GM12878 (cell line): Measurements from ENCODE around the gene SHISA7. TPM values are rescaled to one million over a fixed set of nuclear protein-coding genes. Genes with fewer than 3 reads are reported as not detected.

Experiments used
- ATAC-seq: fragments of 200-7000 bp; cut with Tn5 transposase; 3 replicates; pipeline ENCODE4 v1.9.1; 2020; ENCODE audit warnings: mild to moderate bottlenecking, moderate library complexity
- BruUV-seq: library from RNA; stranded (reverse); fragments of 400-500 nt; replicated peaks from 2 replicates; lab custom pipeline; 2021; lab: Mats Ljungman, UMichigan
- CTCF ChIA-PET: fragments of 300-600 bp; sonication (Branson Sonifier 250); formaldehyde crosslinking; extraction: SDS; loops from one replicate; lab custom pipeline; 2021; ENCODE audit warnings: inconsistent platforms; lab: Yijun Ruan, JAX
- POLR2A ChIA-PET: fragments of 350-600 bp; formaldehyde crosslinking; extraction: SDS; loops from one replicate; lab custom pipeline; 2021; ENCODE audit warnings: inconsistent platforms; lab: Charles Lee
- RAD21 ChIA-PET: fragments of 300-600 bp; sonication (Branson Sonifier 250); formaldehyde crosslinking; loops from one replicate; lab custom pipeline; 2023; ENCODE audit warnings: antibody characterized with exemption; ENCODE audit not compliant: unreplicated experiment; lab: Charles Lee
- SMC1A ChIA-PET: fragments of 300-600 bp; sonication (Branson Sonifier 250); formaldehyde crosslinking; loops from one replicate; lab custom pipeline; 2023; ENCODE audit not compliant: unreplicated experiment, uncharacterized antibody; lab: Charles Lee
- DNase-seq: peaks from one replicate; pipeline ENCODE4 v3.0.0-alpha.2; 2011; ENCODE audit warnings: low read depth, low spot score
- FAIRE-seq: peaks from 3 replicates; lab custom pipeline; 2011; peaks lifted over from hg19 to GRCh38; lab: Jason Lieb, UNC
- H2AFZ ChIP-seq: 2 replicates; pipeline ENCODE4 v1.6.0; 2011; ENCODE audit warnings: low read depth, low read length, control low read depth; ENCODE audit not compliant: control insufficient read depth
- H3K27ac ChIP-seq: 2 replicates; pipeline ENCODE4 v1.5.1; 2011; ENCODE audit warnings: control low read depth; ENCODE audit not compliant: control insufficient read depth, insufficient read depth
- H3K27me3 ChIP-seq, 2 experiments: replicated peaks in 1 of 2; 2 replicates each; pipeline versions ENCODE4 v1.6.0 to v1.6.1; 2011; ENCODE audit warnings: low read length in 1 of 2; ENCODE audit not compliant: control insufficient read depth in 2 of 2, insufficient read depth in 2 of 2
- H3K36me3 ChIP-seq, 2 experiments: 2 replicates each; pipeline ENCODE4 v1.5.1; 2011; ENCODE audit warnings: low read length in 1 of 2; ENCODE audit not compliant: control insufficient read depth in 2 of 2, insufficient read depth in 2 of 2
- H3K4me1 ChIP-seq: 2 replicates; pipeline ENCODE4 v1.6.1; 2011; ENCODE audit warnings: mild to moderate bottlenecking, low read length, moderate library complexity, mixed read lengths; ENCODE audit not compliant: control insufficient read depth, insufficient read depth
- H3K4me2 ChIP-seq: 2 replicates; pipeline ENCODE4 v1.6.0; 2011; ENCODE audit warnings: control low read depth; ENCODE audit not compliant: control insufficient read depth, insufficient read depth
- H3K4me3 ChIP-seq: fragments of 200-600 bp; sonication (generic); 2 replicates; pipeline ENCODE4 v1.5.1; 2016
- H3K79me2 ChIP-seq: 2 replicates; pipeline ENCODE4 v1.6.0; 2011; ENCODE audit warnings: low read length; ENCODE audit not compliant: control insufficient read depth, insufficient read depth
- H3K9ac ChIP-seq: 2 replicates; pipeline ENCODE4 v1.8.0; 2011; ENCODE audit warnings: low read length, control low read depth, mixed read lengths; ENCODE audit not compliant: control insufficient read depth, insufficient read depth
- H3K9me3 ChIP-seq: replicated peaks from 3 replicates; pipeline ENCODE4 v1.5.1; 2011; ENCODE audit warnings: mild to moderate bottlenecking, low read length; ENCODE audit not compliant: control insufficient read depth, insufficient read depth
- H4K20me1 ChIP-seq: 2 replicates; pipeline ENCODE4 v1.6.0; 2011; ENCODE audit not compliant: control insufficient read depth, insufficient read depth
- EGR1 ChIP-seq, 2 experiments: IDR thresholded peaks; 1 replicate in 1 of 2; 2 replicates in 1 of 2; pipeline ENCODE4 v1.6.1; 2011 to 2012; ENCODE audit warnings: low read depth in 2 of 2, low read length in 2 of 2, borderline replicate concordance in 1 of 2, mild to moderate bottlenecking in 1 of 2, moderate library complexity in 1 of 2
- FOS ChIP-seq: IDR thresholded peaks from 3 replicates; pipeline ENCODE4 v1.6.1; 2011; ENCODE audit warnings: borderline replicate concordance; ENCODE audit not compliant: insufficient read length; ENCODE audit errors: extremely low read depth
- JUNB ChIP-seq: IDR thresholded peaks from 2 replicates; pipeline ENCODE4 v1.6.1; 2016; ENCODE audit warnings: antibody characterized with exemption, mild to moderate bottlenecking
- NFIC ChIP-seq: IDR thresholded peaks from 2 replicates; pipeline ENCODE4 v1.6.1; 2012; ENCODE audit warnings: low read depth, mild to moderate bottlenecking, inconsistent platforms, low read length, moderate library complexity
- NFYA ChIP-seq: IDR thresholded peaks from 2 replicates; pipeline ENCODE4 v1.6.1; 2011; ENCODE audit warnings: low read depth, mild to moderate bottlenecking, low read length, improper control_type of control experiment, borderline replicate concordance
- SMARCA5 ChIP-seq: fragments of 450-650 bp; IDR thresholded peaks from 2 replicates; pipeline ENCODE4 v1.6.1; 2017; ENCODE audit warnings: mild to moderate bottlenecking
- SREBF1 ChIP-seq: IDR thresholded peaks from 2 replicates; pipeline ENCODE4 v1.6.1; 2012; ENCODE audit warnings: mild to moderate bottlenecking, low read length
- TAF1 ChIP-seq: IDR thresholded peaks from 2 replicates; pipeline ENCODE4 v1.6.1; 2011; ENCODE audit warnings: mild to moderate bottlenecking, low read depth, low read length, borderline replicate concordance
- ZNF622 ChIP-seq: fragments of 450-650 bp; IDR thresholded peaks from 2 replicates; pipeline ENCODE4 v1.6.1; 2017; ENCODE audit warnings: mild to moderate bottlenecking, inconsistent platforms
- WGBS: methylation state at CpG from one replicate; pipeline ENCODE4 v1.1.6; 2016; ENCODE audit warnings: low lambda C conversion rate; ENCODE audit not compliant: insufficient replicate concordance, insufficient coverage; ENCODE audit errors: missing lambda C conversion rate; 5-methylcytosine and 5-hydroxymethylcytosine counted together
- in situ Hi-C: fragments of 300-500 bp; cut with MboI; formaldehyde crosslinking; loops from 9 replicates; pipeline ENCODE4 v1.14.3; 2018; ENCODE audit warnings: mixed read lengths
- intact Hi-C: fragments of 100-400 bp; cut with micrococcal nuclease; formaldehyde crosslinking; loops from one replicate; pipeline ENCODE4 v1.14.2; 2022; ENCODE audit not compliant: unreplicated experiment
- polyA plus RNA-seq, 11 experiments: library from polyadenylated mRNA; depleted of rRNA in 4 of 11; unstranded in 6 of 11; stranded (reverse) in 5 of 11; fragments of >200 nt; fragmentation: Nextera tagmentation in 4 of 11; fragmentation: Illumina TruSeq in 1 of 11; extraction: Ambion mirVana in 4 of 11; extraction: Trizol in 1 of 11; gene quantifications; 1 replicate in 1 of 11; 2 replicates in 10 of 11; pipeline versions ENCODE4 v1.2.1 to v1.2.3, GENCODE V29; 2011 to 2016; ENCODE audit warnings: inconsistent platforms in 2 of 11, missing spikeins in 2 of 11, low read depth in 1 of 11
- total RNA-seq, 4 experiments: library from RNA; depleted of rRNA in 3 of 4; stranded (reverse); fragments of >200 nt in 3 of 4; fragmentation: Illumina TruSeq in 1 of 4; extraction: Trizol in 1 of 4; gene quantifications; 2 replicates each; pipeline versions ENCODE4 v1.2.1 to v1.2.3, GENCODE V29; 2013 to 2021

SHISA7 gene
- total and polyA plus RNA-seq, 10 of the 15 experiments (the other 5 are each of a cell fraction or from before 2014, with no cell fraction given): 0.03 TPM; not detected in 9

- TF ChIP-seq ZNF622: no peak
- TF ChIP-seq, all 136 proteins: peak for 0
Observed at GRCh38 chr19:55492362-55492944, 49.4 kb upstream of the SHISA7 start (continued).

- H3K9ac ChIP-seq: no peak overlapping the region
- in situ Hi-C loops (no loop called here), intact Hi-C loops (no loop called here)
Observed at GRCh38 chr19:55491546-55492360, 48.7 kb upstream of the SHISA7 start.

More at GRCh38 chr19:55491546-55492360, 48.7 kb upstream of the SHISA7 start:
- Histone ChIP-seq H3K27ac (no peak overlapping the region), H3K36me3 (no peaks in the 10 kb centered on the region), H3K27me3 (no peaks in the 10 kb centered on the region; a peak in 1 of 4 replicates), H3K79me2 (no peaks in the 10 kb centered on the region), H3K9me3 (no peaks in the 10 kb centered on the region), H3K4me3 (no peak overlapping the region), H2AFZ (no peak overlapping the region), H3K4me2 (no peak overlapping the region), H4K20me1 (no peaks in the 10 kb centered on the region), H3K4me1 (no peaks in the 10 kb centered on the region; the same call in 1 of the 2 replicates)
- BruUV-seq: no TSS peak
- ChIA-PET SMC1A (no interaction called here), CTCF (interaction anchor here (2.5 kb wide), 1 partner anchor 12 kb away, joined by 9 read pairs; no protein-coding TSS in a partner anchor), RAD21 (no interaction called here), POLR2A (no interaction called here)
- no peak for TF ChIP-seq SREBF1
- no peak for TF ChIP-seq NFYA
- TF ChIP-seq TAF1: no peak
- no peak for TF ChIP-seq JUNB
- TF ChIP-seq NFIC: no peak
- TF ChIP-seq SMARCA5: no peak
- TF ChIP-seq FOS: no peak
- TF ChIP-seq EGR1 (IDR thresholded peaks at IDR 0.05; ENCODE audit: borderline replicate concordance in 1 of 2, low read depth in 2 of 2, low read length in 2 of 2): no peak
- no peak for ATAC-seq
- DNase-seq: no peak
- WGBS: 47% methylated on average over 23 of the region's 24 CpGs
- FAIRE-seq: no peak
